ENCODE data around the gene CLTCL1.

The CLTCL1 gene

DNA sequence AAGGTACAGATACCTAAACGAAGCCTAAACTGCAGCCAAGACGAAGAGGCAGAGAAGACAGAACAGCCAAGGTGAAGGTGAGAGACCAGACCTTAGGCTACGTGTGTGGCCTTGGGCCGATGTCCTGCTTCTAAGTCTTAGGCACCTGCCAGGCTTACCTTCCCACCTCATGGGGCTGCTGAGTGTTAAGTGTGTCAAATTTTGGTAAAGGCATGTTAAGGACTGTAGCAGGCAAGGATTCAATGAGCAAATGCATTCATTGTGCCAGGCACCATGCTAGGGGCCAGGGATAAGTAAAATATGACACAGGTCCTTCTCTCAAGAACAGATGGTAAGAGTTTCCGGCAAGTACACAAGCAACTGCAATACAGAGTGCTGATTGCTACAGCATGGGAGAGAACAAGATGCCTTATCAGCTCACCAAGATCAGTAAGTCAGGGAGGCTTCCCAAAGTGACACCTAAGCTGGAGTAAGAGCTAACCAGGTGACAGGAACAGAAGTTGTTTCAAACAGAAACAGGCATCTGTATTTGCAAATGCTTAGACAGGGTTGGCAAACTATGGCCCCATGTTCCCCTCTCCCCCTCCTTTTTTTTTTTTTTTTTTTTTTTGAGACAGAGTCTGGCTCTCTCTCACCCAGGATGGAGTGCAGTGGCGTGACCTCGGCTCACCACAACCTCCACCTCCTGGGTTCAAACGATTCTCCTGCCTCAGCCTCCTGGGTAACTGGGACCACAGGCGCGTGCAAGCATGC is 46.7 kb downstream of the CLTCL1 start:
- DNase-seq, result no peak
- ATAC-seq, result no peak

DNA sequence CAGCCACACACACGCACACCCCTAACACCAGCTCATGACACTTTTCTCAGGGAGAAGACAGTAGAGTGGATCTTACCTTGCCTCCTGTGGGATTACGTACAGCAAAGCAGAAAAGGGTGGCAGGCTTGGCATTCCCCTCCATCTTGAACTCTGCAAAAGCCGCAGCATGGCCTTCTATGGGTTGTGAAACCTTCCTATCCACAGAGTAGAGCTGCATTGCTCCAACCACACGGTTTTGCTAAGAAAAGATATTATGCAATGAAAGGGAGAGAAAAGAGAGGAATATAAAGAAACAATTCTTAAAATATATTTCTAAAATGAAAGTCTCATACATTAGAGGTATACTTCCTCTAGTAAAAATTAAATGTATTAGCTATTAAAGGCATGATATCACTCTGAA is 48.8 kb downstream of the CLTCL1 start:
- ATAC-seq, result no peak
- DNase-seq, result no peak

DNA sequence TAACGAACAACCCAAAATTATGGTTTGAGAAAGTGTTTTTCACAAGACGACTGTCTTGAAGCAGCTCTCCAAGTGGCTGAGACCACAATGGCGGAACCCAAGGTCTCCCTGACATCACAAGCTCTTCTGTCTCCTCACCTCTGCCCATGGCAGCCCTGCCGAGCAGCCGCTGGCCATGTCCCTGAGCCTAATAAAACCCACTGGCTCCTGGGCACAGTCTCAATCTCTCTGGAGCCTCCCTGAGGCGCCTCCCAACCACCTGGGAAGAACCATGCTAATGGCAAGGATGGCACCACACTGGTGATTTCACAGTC is 50.0 kb downstream of the CLTCL1 start:
- no peak for ATAC-seq
- DNase-seq, result no peak

DNA sequence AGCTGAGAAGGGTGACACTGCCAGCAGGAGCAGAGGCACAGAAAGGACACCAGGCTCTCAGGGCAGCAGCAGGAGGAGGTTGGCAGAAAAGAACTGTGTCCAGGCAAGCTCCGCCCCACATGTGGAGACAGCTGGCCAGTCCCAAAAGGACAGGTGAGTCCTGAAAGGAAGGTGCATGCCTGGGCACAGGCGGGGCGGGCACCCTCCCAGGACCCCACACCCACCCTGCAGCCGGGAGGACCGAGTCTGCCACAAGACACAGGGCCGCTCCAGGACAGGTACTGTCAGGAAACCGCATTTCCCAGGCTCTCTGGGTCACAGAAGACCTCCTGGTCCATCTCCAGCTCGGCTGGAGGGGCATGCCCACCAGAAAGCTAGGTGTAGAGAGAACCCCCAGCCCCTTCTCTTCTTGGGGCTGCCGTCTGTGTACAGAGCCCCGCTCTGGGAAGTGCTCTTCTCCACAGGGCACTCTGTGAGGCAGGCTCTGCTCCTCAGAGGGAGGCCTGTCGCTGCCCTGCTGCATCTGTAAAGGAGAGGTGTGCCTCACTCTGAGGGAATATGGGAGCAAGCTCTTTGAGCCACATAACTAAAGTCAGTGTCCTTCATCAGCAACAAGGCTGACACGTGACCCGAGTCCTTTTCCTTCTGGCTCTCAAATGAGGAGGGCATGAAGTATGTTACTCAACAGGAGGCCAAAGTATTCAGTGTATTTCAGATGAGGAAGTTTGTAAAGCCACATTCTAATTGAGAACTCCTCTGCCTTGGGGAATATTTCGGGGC is 50.5 kb downstream of the CLTCL1 start:
- DNase-seq (no peak), ATAC-seq (no peak)

DNA sequence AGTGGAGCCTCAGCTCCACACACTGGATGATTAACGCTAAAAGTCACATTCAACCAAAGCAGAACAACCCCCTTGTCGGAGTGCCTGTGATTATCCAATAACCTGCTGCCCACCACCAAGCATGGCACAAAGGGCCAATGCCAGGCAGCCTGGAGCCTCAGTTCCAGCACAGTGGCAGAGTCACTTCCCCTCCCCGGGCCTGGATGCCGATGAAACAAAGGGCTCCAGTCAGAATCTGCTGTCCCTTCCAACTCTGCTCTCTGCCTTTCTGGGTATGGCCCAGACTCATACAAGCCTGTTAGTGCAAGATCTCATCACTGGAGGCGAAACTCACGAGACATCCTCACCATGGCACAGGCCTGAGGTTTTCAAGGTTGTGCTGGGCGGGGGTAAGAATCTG is 52.1 kb downstream of the CLTCL1 start:
- ATAC-seq, result no peak
- DNase-seq, result no peak

DNA sequence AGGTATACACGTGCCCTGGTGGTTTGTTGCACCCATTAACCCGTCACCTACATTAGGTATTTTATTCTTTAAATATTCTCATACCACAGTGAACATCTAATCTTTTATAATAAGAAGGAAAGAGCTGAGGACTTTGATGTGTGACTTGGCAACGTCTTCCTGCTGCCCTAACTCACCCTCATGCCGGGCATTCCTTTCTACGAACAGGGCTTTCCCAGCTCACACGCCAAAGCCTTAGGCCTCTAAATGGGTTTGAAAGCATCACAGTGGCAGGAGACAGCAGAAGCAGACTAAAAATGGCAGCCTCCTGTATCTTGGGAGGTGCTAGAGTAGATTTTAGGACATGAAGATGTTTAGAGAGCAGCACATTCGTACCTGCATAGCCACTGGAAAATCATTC is 52.6 kb downstream of the CLTCL1 start:
- no peak for DNase-seq
- no peak for ATAC-seq

DNA sequence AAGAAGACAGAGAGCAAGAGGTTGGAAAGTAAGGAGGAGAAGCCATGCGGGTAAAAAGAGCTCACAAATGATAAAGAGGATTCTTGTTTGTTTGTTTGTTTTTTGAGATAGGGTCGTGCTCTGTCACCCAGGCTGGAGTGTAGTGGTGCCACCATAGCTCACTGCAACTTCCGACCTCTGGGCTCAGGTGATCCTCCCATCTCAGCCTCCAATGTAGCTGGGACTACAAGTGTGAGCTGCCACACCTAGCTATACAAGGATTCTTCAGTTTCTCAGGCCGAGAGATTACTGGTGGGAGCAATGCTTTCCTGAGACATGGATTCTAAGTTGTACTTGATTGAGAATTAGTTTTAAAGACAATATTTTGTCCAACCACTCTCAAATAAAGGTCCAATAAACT is 55.6 kb downstream of the CLTCL1 start:
- DNase-seq (no peak), ATAC-seq (no peak)

DNA sequence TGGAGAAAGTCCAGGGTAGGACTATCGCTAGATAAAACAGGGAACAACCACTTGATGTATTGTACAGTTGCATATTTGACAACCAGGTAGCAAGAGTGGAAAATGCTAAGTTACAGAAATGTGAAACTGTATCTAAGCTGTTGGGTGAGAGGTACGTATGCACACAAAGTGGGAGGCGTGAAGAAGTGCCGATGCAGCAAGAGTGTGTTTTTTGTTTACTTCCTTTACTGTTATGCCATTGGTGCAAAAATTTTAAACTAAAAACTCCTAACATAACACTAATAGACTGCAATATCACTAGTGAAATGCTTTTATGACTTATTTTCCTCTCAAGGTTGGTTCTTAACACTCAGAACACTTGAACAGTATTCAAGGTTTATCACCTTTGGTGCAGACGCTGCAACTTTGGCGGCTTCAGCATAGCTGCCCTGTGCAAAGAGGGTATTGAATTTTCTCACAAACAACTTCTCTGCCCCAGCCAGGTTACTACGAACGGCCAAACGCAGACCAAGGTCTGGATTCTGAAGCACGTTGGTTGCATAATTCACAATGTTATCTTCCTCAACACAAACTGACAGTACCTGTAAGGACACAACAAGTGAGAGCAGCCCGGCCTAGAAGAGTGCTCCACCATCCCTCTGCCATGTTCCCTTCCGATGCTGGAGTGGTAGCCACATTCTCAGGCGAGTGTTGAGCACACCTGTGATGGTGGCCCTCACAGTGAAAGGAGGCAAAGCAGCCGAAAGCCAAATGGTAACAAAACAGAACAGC is 57.2 kb downstream of the CLTCL1 start:
- DNase-seq (no peak), ATAC-seq (no peak)

DNA sequence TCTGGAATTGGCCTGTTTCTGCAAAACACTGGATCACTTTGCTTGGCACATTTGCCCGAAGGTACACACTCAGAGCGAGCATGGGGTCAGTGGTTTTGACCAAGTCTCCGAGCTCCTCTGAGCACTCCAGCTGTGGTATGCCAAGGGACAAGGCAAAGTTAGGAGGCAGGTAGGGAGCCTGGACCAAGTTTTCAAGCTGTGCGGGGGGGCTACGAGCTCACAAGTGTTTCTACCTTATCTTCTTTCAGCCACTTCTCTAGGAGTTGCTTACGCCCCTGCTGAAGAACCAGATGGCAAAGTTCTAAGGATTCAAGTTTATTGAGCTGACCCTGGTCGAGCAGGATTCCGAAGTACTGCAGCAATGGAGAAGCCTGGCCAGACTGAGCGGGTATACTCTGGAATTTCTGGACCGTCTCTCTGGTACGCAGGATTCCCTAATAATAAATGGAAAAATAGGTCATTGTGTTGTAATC is 58.3 kb downstream of the CLTCL1 start:
- ATAC-seq, result no peak

DNA sequence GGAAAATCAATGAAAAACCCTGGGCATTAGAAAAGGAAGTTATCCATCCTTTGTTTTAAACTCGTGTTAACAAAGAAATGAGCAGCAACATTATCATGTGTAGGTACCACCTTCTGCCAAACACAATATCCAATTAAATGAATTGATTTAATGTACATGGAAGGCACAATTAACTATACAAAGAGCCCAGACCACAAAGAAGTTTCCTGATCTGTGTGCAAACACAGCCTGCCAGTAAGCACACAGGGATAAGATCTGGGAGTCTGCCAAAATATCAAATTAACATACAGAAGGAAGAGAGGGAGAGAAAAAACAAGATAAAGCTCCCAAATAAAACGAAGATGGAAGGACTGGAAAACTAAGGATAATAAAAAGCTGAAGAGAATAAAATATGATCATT is 58.9 kb downstream of the CLTCL1 start:
- ATAC-seq, result no peak
- DNase-seq, result no peak

More for the DNA sequence above, 58.3 kb downstream of the CLTCL1 start:
- DNase-seq, result no peak

DNA sequence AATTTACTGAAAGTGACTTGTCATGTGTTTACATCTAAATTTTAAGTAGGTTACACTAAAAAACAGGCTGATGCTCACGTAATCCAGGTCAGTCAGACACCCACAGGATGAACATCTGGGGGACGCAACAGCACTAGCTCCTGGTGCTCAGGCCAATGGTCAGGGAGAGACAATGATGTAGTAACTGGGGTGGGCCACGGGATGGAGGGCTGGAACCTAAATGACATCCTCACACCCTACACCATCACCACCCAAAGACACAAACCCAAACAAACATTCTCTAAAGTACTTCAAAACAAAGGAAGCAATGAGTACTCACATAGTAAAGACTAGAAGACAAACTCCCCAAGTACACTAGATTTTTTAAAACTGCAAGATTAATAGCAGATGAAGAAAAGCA is 59.5 kb downstream of the CLTCL1 start:
- ATAC-seq, result no peak

DNA sequence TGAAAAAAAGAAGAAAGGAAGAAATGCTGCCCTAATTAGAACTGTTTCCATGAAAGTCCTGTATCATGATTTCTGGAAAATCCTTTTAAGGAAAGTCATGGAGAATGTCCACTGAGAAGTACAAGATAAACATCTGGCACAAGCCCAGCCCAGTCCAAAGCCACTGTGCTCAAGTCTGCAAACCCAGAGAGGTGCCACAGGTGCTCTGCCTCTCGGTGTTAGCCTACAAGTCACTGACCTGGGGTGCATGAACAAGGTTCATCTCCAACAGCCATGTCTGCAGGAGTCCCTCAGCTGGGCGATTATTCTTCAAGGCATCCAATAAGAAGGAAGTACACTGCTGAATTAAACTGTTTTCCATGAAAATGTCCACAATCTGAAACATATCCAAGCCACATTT is 61.9 kb downstream of the CLTCL1 start:
- DNase-seq (no peak), ATAC-seq (no peak)

More for the DNA sequence above, 59.5 kb downstream of the CLTCL1 start:
- no peak for DNase-seq

DNA sequence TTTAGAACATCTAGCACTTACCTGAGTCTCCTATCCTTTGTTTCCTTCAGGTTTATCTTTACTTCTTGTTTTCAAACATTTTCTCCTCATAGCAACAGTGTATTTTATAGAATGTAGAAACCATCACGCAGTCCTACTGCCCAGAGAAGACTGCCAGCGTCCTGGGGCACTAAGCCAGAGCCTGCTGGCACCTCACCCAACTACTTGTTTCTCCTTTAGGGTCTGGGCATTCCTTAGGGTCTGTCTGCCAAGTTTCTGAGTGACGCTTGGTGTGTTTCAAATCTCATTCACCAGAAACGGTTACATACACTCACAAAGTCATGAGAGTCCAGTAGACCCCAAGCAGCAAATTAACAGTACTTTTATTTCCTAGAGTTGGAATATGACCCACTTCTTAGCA is 63.3 kb downstream of the CLTCL1 start:
- DNase-seq, result no peak
- ATAC-seq, result no peak

DNA sequence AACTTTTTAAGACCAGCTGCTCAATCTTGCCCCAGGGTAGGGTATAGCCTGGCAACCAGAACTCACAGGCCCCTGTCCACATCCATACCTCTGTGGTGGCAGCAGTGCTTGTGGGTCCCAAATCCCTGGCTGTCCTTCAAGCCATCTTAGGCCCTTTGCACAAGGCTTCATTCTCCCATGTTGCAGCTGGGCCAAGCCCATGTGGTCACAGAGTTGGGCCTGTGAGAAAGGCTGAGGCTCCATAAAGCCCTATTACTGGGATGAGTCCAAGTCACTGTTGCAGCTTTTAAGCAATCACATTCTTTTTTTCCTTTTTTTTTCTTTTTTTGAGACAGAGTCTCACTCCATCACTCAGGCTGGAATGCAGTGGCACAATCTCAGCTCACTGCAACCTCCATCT is 65.1 kb downstream of the CLTCL1 start:
- ATAC-seq (no peak), DNase-seq (no peak)

DNA sequence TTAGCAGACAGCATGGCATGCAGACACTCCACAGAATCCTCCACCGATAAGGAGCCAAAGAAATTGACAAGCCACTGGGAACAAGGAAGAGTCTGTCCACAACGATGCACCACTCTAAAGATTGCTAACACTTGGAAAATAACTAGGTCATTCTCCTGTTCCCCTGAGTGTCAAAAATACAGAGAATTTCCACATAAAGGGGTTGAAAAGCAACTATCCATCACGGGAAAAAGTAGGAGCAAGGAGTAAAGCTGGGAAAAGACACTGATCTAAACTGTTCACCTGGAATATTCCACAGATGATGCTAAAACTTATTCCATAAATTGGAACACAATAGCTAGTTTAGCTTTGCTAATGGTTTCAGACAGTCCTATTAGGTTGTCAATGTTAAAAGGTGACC is 66.0 kb downstream of the CLTCL1 start:
- ATAC-seq, result no peak

DNA sequence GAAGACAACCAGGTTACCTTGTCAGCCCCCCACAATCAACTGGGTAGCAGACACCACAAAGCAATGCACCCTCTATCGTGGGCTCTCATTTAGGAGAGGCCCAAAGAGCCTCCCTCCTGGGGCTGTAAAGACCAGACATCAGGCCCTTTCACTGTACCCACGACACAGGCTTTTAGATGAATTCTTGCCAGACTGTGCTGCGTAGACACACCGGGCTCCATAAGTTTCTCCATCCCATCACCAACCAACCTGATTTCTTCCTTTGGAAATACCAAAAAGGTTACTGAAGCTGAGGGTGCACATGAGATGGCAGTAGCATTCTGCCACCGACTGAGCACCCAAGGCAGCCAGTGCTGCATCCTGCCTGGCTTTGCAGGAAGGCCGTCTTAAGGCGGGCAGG is 66.5 kb downstream of the CLTCL1 start:
- no peak for ATAC-seq
- no peak for DNase-seq

More for the DNA sequence above, 66.0 kb downstream of the CLTCL1 start:
- DNase-seq, result no peak

DNA sequence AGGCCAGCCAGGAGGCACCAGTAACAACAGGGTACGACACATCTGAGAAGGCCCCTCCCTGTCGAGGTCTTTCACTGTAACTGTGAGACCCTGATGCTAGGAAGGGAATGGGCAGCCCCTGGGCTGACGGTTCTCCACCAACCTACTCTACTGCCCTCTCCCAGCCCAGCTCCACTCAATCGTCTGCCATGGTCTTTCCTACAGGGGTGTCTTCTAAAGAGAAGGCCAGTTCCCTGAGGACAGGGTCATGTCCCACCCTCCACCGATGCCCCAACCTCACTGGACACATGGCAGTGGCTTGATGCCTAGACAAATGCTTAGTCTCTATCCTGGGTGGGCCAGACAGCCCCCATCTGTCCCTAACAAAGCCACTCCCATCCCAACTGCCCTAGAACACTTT is 67.0 kb downstream of the CLTCL1 start:
- no peak for ATAC-seq

DNA sequence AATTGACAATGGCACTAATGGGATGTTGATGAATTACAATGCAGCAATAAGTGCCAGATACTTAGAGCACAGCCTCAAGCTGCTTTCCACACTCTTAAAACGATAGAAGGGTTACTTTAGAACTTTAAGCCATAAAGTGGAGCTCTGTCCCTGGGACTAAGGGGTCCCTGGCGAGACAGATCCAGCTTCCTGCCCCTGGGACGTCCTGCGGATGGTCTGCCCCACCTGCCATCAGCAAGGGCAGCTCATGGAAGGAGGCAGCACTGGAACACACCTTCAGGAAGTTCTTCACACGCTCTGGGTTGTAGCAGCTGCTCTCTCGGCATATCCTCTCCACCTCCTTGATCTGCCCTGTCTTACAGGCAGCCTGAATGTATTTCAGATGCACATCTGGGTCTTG is 67.9 kb downstream of the CLTCL1 start:
- ATAC-seq (no peak), DNase-seq (no peak)

More for the DNA sequence above, 67.0 kb downstream of the CLTCL1 start:
- DNase-seq, result no peak

DNA sequence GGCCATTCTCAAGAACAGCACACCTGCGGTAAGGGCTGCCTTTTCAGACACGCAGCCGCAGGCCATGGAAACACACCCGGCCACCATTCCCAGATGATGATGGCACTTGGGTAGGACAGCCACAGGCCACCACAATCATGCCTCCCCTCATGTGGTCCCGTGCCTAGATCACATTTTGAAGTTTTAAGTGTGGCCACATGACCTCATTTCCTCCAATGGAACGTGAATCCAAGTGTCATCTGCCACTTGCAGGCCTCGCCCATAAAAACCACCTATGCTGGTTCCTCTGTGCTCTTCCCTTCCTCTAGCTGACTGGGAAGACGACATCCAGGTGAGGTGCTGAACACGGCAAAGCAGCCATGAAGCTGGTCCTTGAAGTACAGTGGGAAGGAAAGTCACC is 68.4 kb downstream of the CLTCL1 start:
- ATAC-seq, result no peak
- no peak for DNase-seq

DNA sequence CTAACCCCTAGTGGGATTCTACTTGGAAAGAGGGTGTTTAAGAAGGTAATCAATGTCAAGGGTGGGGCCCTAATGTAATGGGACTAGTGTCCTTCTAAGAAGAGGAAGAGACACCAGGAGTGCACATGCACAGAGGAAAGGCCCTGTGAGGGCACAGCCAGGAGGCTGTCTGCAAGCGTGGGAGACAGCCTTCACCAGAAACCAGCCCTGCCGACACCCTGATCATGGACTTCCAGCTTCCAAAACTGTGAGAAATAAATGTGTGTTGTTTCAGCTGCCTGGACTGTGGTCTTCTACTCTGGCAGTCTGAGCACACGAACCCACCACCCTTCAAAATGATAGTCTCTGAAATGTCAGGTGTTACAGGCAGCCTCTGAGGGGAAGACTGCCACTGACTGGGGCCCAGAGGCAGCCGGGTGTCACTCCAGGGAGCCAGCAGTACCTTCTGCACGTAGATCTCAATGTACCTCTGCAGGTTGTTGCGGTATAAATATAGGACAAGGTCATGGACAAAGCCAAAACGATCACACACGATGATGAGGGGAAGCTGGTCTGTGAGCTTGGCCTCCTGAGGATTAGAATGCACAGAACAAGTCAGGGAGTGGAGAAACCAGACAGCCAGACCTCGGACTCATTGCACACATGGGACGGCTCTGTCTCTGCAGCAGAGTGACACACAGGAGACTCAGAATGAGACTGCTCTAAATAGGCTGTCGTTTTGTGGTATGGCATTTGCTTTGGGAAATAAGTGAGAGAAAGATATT is 69.1 kb downstream of the CLTCL1 start:
- DNase-seq, result no peak
- ATAC-seq, result no peak

DNA sequence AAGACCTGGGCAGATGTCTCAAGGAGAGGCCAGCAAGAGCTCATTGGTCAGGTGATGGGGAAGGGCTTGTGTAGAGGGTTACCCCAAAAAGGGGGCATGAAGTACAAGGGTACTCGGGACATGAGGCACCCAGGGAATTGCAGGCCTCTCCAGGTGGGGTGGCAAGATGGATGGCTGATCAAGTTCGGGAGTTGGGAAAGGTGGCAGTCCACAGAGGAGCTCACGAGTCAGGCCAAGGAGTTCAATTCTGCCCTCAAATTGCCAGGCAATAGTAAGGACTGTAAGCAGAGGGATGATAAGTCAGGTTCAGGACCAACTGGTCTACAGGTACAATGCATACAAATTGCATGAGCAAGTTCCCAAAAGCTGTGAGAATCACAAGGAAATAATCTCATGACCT is 70.7 kb downstream of the CLTCL1 start:
- DNase-seq (no peak), ATAC-seq (no peak)

DNA sequence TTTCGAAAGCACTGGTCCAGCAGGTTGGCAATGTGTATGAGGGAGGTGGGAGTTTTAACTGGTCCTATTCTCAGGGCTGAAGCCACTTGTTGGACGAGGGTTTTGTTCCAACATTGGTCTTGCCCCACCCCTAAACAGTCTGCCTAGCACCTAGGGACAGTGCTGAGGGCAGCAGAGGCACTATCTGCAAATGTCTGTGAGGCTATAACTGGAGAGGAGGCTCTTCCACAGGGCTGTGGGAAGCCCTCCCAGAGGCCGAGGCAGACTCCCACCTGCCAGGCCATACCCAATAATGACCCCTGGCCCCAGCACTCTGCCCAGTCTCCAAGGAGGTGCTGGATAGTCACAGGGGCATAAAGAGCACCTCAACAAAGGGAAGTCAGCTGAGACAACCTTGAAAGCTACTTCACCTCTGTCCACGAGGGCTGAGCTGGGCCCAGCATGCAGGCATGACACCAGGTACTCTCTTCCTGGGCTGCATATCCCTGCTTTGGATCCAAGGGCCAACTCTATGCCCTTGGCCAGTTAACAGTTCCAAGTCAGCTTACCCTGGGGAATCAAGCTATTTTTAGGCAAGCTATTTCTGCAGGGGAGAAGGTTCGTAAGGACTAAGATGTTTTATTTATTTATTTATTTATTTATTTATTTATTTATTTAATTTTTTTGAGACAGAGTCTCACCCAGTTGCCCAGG is 72.8 kb downstream of the CLTCL1 start:
- DNase-seq (no peak), ATAC-seq (no peak)

Data from stimulated activated naive CD8-positive, alpha-beta T cell treated with anti-CD3 and anti-CD28 coated beads, Interleukin-15, Interleukin-2, amounts not matched to agents 100 U/mL and 50 U/mL, for 24 hours (primary cell).